Spinal cord (tissue), 10 donors: ENCODE results near the gene APOBEC3F. TPM values are rescaled to one million over a fixed set of nuclear protein-coding genes. Genes with fewer than 3 reads are reported as not detected.

Experiments
- DNase-seq, 6 donors: peaks; one replicate each; pipeline versions ENCODE4 v3.0.0 to v3.0.0-alpha.2; 2013 to 2015; ENCODE audit warnings: low spot score in 6 of 6, low read depth in 4 of 6
- H3K27ac ChIP-seq: one replicate; pipeline ENCODE4 v1.5.1; 2013; ENCODE audit warnings: low read depth, low read length, control low read depth
- H3K27me3 ChIP-seq: one replicate; pipeline ENCODE4 v1.6.1; 2013; ENCODE audit warnings: low read length; ENCODE audit not compliant: control insufficient read depth, insufficient read depth
- H3K36me3 ChIP-seq: one replicate; pipeline ENCODE4 v1.6.1; 2013; ENCODE audit warnings: low read length; ENCODE audit not compliant: control insufficient read depth, insufficient read depth
- H3K4me1 ChIP-seq: one replicate; pipeline ENCODE4 v1.6.1; 2013; ENCODE audit warnings: low read length; ENCODE audit not compliant: control insufficient read depth, insufficient read depth
- H3K4me3 ChIP-seq: one replicate; pipeline ENCODE4 v1.5.1; 2013; ENCODE audit warnings: low read depth, low read length, control low read depth
- H3K9me3 ChIP-seq: one replicate; pipeline ENCODE4 v1.6.1; 2013; ENCODE audit warnings: low read length; ENCODE audit not compliant: control insufficient read depth, insufficient read depth
- WGBS: methylation state at CpG from one replicate; pipeline ENCODE4 v1.1.5; 2013; ENCODE audit warnings: missing lambda C conversion rate; ENCODE audit not compliant: insufficient coverage; 5-methylcytosine and 5-hydroxymethylcytosine counted together
- polyA plus RNA-seq, 2 donors: library from polyadenylated mRNA; unstranded; fragments of 120-200 nt; gene quantifications; one replicate each; pipeline ENCODE4 v1.2.1, GENCODE V29; 2013; ENCODE audit not compliant: insufficient read length in 2 of 2
- total RNA-seq, 2 donors: library from RNA; depleted of rRNA in 1 of 2; stranded (reverse); fragments of 120-200 nt in 1 of 2; fragments of >200 nt in 1 of 2; gene quantifications; one replicate each; pipeline versions ENCODE4 v1.2.3 to v1.2.4, GENCODE V29; 2013 to 2014
- donor health status: healthy.

The APOBEC3F gene
- total and polyA plus RNA-seq, 4 donors, result 1.9 to 8.0 (median 3.2) TPM

GRCh38 chr22:39090426-39091064 is 49.9 kb downstream of the APOBEC3F start:
- H3K27ac ChIP-seq, result no peak overlapping the region
- H3K9me3 ChIP-seq, result no peaks in the 10 kb centered on the region
- no peak for DNase-seq
- H3K4me3 ChIP-seq, result no peak overlapping the region
- 88% methylated on average over 13 of the region's 15 CpGs for WGBS
- no peaks in the 10 kb centered on the region for H3K36me3 ChIP-seq
- no peaks in the 10 kb centered on the region for H3K27me3 ChIP-seq
- H3K4me1 ChIP-seq, result peaks cover 5% of the 10 kb centered on the region

- no peak overlapping the region for H3K4me3 ChIP-seq
- H3K4me1 ChIP-seq, result peaks cover 5% of the 10 kb centered on the region
- no peaks in the 10 kb centered on the region for H3K9me3 ChIP-seq
- no peaks in the 10 kb centered on the region for H3K36me3 ChIP-seq
- WGBS, result 87% methylated on average over 17 of the region's 23 CpGs
- H3K27me3 ChIP-seq, result no peaks in the 10 kb centered on the region
- no peak for DNase-seq
- H3K27ac ChIP-seq, result no peak overlapping the region
These were observed 50.7 kb downstream of the APOBEC3F start for GRCh38 chr22:39091126-39092081.

GRCh38 chr22:39092111-39092862 is 51.6 kb downstream of the APOBEC3F start:
- Histone ChIP-seq H3K4me3 (no peak overlapping the region), H3K27me3 (no peaks in the 10 kb centered on the region), H3K9me3 (no peaks in the 10 kb centered on the region), H3K27ac (no peak overlapping the region), H3K4me1 (peaks cover 11% of the 10 kb centered on the region), H3K36me3 (no peaks in the 10 kb centered on the region)
- no peak for DNase-seq
- 82% methylated on average over 7 of the region's 8 CpGs for WGBS

- WGBS, result 80% methylated on average over 6 of the region's 14 CpGs
- Histone ChIP-seq H3K4me3 (no peak overlapping the region), H3K9me3 (no peaks in the 10 kb centered on the region), H3K4me1 (peaks cover 10% of the 10 kb centered on the region), H3K36me3 (no peaks in the 10 kb centered on the region), H3K27me3 (no peaks in the 10 kb centered on the region), H3K27ac (no peak overlapping the region)
- DNase-seq, result no peak
These were observed 54.2 kb downstream of the APOBEC3F start for GRCh38 chr22:39094717-39095389.

- Histone ChIP-seq H3K9me3 (no peaks in the 10 kb centered on the region), H3K36me3 (no peaks in the 10 kb centered on the region), H3K27me3 (no peaks in the 10 kb centered on the region), H3K4me3 (no peak overlapping the region), H3K4me1 (peaks cover 10% of the 10 kb centered on the region), H3K27ac (no peak overlapping the region)
- 90% methylated on average over 2 of the region's 3 CpGs for WGBS
- no peak for DNase-seq
These were observed 55.3 kb downstream of the APOBEC3F start for GRCh38 chr22:39095971-39096370.

GRCh38 chr22:39097098-39098020 is 56.7 kb downstream of the APOBEC3F start, which contains the start of gene APOBEC3H:
APOBEC3H (plus strand) TSS chr22:39097244; CDS start chr22:39100279, 3,035 bp downstream.
- WGBS, result 47% methylated on average over 5 of the region's 9 CpGs
- H3K27ac ChIP-seq, result no peak within 1 kb of the TSS
- no peak for DNase-seq

GRCh38 chr22:39098026-39098425 is 57.4 kb downstream of the APOBEC3F start:
- Histone ChIP-seq H3K9me3 (no peaks in the 10 kb centered on the region), H3K4me3 (no peak overlapping the region), H3K4me1 (peaks cover 10% of the 10 kb centered on the region), H3K27me3 (no peaks in the 10 kb centered on the region), H3K27ac (no peak overlapping the region), H3K36me3 (no peaks in the 10 kb centered on the region)
- WGBS, result 40% methylated on average over 1 of the region's 6 CpGs
- DNase-seq, result no peak

More at GRCh38 chr22:39097098-39098020, 56.7 kb downstream of the APOBEC3F start, which contains the start of gene APOBEC3H:
- Histone ChIP-seq H3K4me3 (no peak within 1 kb of the TSS), H3K4me1 (peaks cover 10% of the 10 kb centered on the region), H3K9me3 (no peaks in the 10 kb centered on the region), H3K27me3 (no peaks in the 10 kb centered on the region), H3K36me3 (no peaks in the 10 kb centered on the region)

- WGBS, result 70% methylated on average over 6 of the region's 8 CpGs
- H3K27ac ChIP-seq, result no peak overlapping the region
These were observed 57.9 kb downstream of the APOBEC3F start for GRCh38 chr22:39098576-39098975.

More at GRCh38 chr22:39098576-39098975, 57.9 kb downstream of the APOBEC3F start:
- Histone ChIP-seq H3K4me3 (no peak overlapping the region), H3K36me3 (no peaks in the 10 kb centered on the region), H3K27me3 (no peaks in the 10 kb centered on the region), H3K4me1 (peaks cover 10% of the 10 kb centered on the region), H3K9me3 (no peaks in the 10 kb centered on the region)
- DNase-seq, result no peak
